Stimulated activated CD4-positive, alpha-beta T cell treated with anti-CD3 and anti-CD28 coated beads, Interleukin-4, amount 100 ng/mL, for 24 hours (primary cell): ENCODE measurements around the gene DEGS2.
"Not testable (repeated sequence)": the region's sequence is repeated elsewhere in the genome, so short reads cannot be mapped to it uniquely, and the experiment has no call there.

Source experiments
- DNase-seq: peaks from one replicate; pipeline ENCODE4 v3.0.0-alpha.2; 2020

The DEGS2 gene

DNA sequence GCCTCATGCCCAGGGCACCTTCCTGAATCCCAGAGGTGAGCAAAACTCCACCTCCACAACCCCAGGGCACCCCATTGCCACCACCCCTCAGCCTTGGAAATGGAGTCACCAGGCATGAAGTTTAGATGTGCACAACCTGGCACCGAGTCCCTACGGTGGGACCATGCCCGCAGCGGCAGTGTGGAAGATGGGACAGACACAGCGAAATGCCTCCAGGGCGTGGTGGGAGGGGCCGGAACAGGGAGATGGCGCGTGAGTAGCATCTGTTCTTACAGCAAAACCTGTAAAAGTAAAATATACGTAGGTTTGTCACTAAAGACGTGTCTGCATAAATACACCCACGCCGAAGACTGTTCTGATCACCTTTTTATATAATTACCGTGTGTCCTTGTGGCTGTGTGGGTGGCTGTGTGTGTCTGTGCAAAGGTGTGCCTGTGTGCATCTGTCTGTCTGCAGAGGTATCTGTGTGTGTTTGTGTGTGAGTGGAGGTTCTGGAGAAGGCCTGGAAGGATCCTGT lies 17.4 kb upstream of the DEGS2 start:
- DNase-seq: no peak

DNA sequence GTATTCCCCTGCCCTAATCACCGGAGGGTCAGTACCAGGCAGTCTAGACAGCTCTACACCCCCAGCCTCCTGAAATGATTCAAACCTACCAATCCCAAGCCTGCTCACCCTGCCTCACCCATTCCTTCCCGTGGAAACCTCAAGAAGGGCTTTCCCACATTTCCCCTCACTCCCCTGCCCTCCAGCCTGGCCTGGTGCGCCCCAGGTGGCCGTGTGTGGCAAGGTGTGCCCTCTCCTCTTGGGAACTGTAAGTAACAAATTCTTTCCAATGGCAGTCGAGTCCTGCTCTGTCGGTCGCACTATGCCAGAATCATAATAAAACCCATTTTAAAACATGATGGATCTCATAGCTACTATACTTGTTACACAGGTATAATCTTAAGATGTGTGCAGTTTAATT lies 13.9 kb upstream of the DEGS2 start:
- no peak for DNase-seq

DNA sequence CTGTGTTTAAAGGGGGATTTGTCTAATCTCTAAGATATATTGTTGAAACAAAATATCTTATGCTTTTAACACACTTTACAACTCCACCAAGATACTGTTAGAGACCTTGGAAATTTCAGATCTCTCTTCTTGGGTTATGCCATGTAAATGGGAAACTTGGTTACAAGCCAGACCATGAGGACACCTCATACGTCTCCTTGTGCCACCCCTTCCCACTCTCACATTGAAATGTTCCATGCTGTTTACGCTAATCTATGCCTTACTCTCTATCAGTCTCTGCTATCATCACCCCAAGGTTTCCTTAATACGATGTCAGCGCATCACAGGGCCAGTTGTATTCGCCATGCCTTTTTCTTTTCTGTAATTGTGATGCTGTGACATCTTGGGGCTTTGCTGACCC lies 13.4 kb upstream of the DEGS2 start:
- DNase-seq: no peak

GRCh38 chr14:100170880-100171279 lies 11.4 kb upstream of the DEGS2 start:
- DNase-seq: no peak

DNA sequence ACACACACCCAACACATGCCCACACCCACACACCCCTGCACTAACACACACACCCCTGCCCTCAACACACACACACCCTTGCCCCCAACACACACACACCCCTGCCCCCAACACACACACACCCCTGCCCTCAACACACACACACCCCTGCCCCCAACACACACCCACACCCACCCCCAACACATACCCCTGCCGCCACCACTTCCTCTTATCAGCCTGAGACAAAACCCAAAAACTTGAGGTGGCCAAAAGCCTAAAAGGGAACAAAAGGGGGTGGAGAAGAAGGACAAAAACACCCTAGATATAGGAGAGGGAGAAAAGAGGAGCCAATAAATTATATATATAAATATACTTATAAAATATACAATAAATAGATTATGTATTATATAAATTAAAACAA lies 9.1 kb upstream of the DEGS2 start:
- no peak for DNase-seq

DNA sequence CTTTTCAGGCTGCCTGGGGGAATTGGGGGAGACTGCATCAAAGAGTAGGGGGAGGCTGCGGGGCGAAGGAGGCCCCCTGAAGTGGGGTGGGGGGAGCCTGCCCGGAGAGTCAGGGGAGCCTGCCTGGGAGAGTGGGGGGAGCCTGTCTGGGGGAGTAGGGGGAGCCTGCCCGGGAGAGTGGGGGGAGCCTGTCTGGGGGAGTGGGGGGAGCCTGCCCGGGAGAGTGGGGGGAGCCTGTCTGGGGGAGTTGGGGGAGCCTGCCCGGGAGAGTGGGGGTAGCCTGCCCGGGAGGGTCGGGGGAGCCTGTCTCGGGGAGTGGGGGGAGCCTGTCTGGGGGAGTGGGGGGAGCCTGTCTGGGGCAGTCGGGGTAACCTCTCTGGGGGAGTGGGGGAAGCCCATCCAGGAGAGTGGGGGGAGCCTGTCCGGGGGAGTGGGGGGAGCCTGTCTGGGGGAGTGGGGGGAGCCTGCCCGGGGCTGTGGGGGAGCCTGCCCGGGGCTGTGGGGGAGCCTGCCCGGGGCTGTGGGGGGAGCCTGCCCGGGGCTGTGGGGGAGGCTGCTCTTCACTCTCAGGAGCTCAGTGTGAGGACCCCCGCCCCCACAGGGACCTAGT lies 6.5 kb upstream of the DEGS2 start:
- DNase-seq: no peak

GRCh38 chr14:100165376-100165775 lies 5.9 kb upstream of the DEGS2 start:
- no peak for DNase-seq

DNA sequence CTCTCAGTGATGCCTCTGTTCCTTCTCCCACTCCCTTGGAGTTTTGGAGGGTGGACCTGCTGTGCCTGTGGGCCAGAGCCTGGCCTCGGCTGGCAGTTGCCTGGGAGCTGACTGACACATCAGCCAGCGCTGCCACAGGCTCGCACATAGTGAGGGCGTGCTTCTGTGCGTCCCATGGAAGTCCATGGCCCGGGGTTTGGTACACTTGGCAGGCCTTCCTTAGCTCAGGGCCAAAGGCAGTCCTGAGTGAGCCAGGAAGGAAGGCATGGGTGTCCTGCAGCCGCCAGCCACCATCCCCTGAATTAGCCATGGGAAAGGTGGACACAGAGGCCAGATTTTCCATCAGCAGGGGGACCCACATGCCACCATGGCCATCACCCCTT lies 1.1 kb upstream of the DEGS2 start:
- no peak for DNase-seq

DNA sequence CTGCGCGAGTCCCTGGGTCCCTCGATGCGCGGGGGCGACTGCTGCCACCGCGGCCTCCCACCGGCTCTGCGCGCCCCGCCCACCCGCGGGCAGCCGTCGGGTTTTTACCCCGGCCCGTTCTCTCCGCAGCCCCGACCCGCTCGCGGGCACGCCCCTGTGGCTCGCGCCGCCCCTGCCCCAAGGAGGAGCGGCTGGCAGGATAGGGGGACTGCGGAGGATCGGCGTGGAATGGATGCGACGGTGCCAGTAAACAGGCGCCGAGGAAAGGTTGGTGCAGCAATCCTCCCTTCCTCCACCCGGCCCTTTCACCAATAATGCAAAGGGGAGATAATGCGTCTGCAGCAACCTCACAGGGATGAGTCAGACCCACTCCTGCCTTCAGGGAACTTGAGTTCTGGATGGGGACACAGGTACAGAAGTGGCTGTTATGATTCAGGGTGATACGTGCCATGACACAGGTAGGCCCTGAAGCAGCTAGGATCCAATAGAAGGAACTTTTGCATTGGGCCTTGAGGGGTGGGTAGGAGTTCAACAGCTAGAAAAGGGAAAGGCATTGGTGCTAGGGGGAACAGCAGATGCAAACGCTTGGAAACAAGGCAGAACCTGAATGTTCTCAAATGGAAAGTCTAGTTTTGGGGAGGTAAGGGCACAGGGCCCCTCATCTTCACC lies 554 bp upstream of the DEGS2 start:
- no peak for DNase-seq

DNA sequence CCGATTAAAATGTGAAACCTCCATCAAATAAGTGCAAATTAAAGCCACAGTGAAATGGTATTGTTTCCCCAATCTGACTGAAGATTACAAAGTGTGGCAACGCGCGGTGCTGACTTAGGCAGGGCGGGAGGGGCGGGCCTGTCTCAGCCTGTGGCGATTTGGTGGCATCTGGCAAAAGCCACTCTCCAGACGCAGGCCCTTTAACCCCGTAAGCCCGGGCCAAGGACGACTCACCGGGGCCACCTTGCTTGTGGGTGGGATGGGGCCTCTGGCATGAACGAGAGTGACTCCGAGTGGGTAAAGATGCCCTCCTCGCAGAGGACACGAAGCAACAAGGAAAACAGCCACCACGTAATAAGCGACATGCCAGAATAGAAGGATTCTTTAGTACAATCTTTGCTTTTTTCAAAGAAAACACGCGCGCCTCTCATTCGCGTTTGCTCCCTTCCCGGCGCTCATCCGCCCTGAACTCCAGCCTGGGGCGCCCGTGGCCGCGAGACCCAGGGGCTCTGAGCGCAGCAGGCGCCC lies 815 bp downstream of the DEGS2 start:
- DNase-seq: no peak

DNA sequence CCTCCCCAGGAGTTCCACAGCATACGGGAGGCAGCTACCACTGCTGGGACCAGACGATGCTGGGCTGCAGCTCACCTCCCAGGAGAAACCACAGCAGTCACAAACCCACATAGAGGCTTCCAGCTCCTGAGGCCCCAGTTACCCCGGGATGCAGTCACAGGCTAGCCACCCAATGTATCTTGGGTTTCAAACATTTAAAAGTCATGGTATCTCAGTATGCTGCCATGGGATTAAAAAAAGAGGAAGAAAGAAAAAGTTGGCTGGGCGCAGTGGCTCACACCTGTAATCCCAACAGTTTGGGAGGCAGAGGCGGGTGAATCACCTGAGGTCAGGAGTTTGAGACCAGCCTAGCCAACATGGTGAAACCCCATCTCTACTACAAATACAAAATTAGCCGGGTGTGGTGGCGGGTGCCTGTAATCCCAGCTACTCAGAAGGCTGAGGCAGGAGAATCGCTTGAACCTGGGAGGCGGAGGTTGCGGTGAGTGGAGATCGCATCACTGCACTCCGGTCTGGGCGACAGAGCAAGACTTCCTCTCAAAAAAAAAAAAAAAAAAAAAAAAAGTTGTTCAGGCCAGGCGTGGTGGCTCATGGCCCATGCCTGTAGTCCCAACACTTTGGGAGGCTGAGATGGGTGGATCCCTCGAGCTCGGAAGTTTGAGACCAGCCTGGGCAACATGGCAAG lies 1.8 kb downstream of the DEGS2 start:
- not testable (repeated sequence) for DNase-seq

GRCh38 chr14:100156776-100157175 lies 2.7 kb downstream of the DEGS2 start:
- no peak for DNase-seq

GRCh38 chr14:100155756-100156616 lies 3.5 kb downstream of the DEGS2 start:
- DNase-seq: no peak

DNA sequence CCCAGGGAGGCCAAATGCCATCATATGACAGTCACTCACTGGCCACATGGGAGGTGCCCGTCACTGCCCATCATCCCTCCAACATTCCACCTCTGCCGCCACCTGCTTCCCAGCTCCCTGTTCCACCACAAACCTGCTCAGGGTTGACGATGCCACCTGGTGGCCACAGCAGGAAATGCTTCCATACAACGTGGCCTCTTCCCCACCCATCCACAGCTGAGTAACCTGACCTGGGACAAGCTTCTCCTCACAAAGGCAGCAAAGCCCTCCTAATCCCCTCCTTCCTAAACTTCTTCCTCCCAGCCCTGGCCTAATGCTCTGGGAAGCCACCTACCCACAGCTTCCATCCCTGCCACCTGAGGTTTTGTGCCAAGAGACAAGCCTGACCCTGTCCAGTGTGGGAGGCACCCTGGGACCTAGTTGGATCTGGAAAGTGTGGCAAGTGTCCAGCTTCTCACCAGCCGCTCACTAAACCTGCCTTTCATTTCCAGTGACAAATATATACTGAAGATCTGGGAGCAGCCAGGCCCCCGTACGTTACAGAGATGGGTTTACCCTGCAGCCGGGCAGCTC lies 4.3 kb downstream of the DEGS2 start:
- peak; percentile 39 for DNase-seq

GRCh38 chr14:100153560-100153959 lies 5.9 kb downstream of the DEGS2 start:
- DNase-seq: no peak

- DNase-seq: no peak
Observed at GRCh38 chr14:100152091-100152490, 7.4 kb downstream of the DEGS2 start.

DNA sequence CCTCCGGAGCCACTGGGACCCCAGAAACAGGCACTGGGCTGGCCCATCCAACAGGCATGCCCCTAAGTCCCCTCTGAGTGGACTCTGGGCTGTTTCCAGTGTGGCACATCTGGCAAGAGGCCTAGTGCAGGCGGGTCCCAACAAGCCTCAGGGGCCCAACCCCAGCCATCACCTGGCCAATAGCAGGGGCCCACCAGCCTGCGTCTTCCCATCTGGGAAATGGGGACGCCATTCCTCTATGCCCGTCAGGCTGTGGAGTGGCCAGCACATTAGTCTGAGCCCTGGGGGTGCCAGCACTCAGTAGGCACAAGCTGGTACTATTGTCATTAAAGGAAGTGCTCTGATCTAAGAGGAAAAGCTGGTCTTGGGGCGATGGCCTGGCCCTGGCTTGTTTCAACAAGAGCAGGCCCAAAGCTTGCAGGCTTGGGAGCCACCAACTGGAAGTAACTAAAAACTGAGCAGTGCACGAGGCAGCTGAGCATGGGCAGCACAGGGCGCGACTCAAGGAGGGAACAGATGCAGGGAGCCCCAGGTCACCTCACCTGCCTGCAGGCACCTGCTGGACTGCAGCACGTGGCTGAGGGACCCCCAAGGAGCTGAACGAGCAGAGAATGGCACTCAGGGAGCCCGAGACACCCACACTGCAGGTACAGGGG lies 8.4 kb downstream of the DEGS2 start:
- DNase-seq: no peak

DNA sequence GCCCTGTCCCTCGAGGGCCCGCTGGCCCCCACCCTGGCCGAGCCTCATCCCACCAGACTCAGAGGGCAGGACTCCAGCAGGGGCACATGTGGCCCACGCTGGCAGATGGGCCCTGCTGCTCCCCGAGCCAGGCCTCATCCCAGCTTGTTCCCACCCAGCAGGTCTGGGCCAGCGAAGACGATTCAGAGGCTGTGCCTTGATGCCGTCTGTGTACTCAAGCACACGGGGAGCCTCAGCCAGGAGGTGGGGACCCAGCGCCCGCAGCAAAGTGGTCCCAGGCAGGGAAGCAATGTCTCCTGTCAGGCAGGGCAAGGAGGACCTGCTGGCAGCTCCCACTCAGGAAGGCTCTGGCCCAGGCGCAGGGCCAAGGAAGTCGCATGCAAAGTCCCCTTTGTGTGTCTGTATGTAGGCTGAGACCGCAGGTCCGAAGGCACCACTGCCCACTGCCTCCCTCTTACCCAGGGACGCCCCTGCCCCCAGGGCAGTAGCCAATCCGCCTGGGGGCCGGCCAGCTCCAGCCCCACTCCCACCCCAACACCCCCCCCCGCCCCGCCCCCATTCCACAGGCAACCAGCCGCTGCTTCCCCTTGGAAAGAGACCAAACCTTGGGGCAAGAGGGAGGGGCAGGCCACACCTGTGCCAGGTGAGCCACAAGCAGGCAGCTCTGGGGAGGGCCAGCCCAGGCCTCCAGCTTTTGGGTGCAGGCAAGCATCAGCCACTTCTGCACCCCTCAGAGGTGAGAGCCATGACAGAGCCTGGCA lies 9.4 kb downstream of the DEGS2 start:
- no peak for DNase-seq

DNA sequence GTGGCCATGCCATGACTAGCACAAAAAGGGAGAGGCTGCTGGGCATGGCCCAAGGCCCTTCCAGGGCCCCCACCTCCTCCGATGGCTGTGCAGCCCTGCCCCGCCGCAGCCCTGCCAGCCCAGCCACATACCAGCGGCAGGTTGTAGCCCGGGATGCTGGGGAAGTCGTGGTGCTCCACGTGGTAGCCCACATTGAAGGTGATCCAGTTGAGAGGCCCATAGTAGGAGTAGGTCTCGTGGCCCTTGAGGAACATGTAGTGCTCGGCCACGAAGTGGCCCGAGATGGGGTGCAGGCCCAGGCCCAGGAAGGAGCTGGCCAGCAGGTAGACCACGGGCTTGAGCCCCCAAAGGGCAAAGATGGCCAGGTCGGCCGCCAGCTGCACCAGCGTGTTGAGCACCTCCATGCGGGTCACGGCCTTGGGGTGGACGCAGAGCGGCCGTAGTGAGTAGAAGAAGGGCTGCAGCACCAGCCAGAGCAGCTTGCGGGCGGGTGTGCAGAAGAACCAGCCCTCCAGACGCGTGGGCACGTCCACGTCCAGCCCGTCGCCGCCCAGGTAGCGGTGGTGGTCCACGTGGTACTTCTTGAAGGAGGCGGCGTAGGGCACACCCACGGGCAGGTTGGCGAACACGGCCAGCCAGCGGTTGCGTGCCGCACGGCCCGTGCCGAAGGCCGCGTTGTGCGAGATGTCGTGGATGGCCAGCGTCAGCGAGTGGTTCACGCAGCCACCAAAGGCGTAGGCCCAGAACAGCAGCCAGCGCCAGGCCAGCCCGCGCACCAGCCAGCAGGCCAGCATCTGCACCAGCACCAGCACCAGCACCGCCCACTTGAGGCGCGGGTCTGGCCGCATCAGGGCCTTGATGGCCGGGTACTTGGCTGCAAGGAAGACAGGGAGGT lies 10.4 kb downstream of the DEGS2 start:
- DNase-seq: no peak
